Measurements from ENCODE around the gene B9D1. TPM values are rescaled to one million over a fixed set of nuclear protein-coding genes. Genes with fewer than 3 reads are reported as not detected.

B9D1 gene
- total RNA-seq, 1 donor from 2014 or later = 49.1 TPM

DNA sequence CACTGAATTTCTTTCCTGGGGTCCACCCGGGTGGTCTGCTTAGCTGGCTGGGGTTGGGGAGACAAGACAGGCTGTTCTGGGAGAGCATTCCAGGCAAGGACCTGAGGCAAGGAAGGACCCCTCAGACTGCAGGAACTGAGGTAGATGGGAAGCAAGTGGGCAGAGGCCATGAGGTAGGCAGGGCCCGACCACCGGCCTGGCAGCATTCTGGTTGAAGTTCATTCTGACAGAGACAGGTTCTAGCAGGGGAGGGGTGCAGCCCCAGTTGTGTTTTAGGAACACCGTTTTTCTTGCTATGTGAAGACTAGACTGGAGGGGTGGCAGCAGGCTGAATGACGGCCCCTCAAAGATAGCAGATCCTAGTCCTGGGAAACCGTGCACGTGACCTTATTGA lies 17.5 kb downstream of the B9D1 start:
- TF ChIP-seq CTCF (IDR thresholded peaks at IDR 0.05) = no peak
- Histone ChIP-seq H3K27ac (peak overlapping the region; percentile 94 to 95), H3K4me1 (peaks cover 18 to 23% of the 10 kb centered on the region in 2 donors)

DNA sequence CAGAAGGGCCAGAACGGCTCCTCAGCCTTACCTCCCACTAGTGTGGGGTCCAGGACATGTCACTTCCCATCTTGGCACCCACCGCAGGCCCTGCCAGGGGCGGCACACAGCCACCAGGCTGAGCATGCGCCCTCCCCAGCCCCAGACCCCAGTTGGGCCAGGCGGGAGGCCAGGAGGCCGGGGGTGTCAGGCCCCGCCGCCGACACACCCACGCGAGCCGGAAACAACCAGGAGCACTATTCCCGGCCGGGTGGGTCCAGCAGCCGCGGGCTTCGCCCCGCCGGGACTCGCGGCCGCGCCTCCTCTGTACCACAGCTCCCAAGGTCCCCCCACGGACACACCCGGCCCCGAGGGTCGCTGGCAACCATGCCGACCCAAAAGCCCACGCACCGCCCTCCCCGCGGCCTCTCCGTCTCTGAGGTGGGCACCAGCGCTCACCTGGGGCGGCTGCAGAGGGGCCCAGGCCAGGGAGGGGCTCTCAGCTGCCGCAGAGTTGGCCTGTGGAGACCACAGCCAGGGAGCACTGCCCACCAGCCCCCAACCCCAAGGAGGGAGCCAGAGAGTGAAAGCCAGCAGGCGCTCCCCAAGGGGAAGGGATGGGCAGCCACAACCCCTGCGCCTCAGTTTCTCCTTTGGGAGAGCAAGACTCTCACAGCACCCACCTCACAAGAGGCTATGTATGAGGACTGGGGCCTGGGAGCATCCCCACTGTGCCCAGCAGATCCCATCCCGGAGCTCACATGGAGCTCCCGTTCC lies 18.0 kb downstream of the B9D1 start:
- DNase-seq (ENCODE audit: low spot score in 2 of 2) = peak in 1 of 2 donors; percentile 5
- Histone ChIP-seq H3K36me3 (no peaks in the 10 kb centered on the region), H3K9me3 (no peaks in the 10 kb centered on the region), H3K27me3 (no peaks in the 10 kb centered on the region), H3K27ac (peak overlapping the region; percentile 1 to 95), H3K4me1 (peaks cover 18 to 23% of the 10 kb centered on the region in 2 donors), H3K4me3 (no peak overlapping the region)
- no peak for TF ChIP-seq CTCF (IDR thresholded peaks at IDR 0.05)
- intact Hi-C loops (cut with DNase I) = no loop called here

More for the DNA sequence above, 17.5 kb downstream of the B9D1 start:
- H3K36me3 ChIP-seq = no peaks in the 10 kb centered on the region
- no peaks in the 10 kb centered on the region for H3K9me3 ChIP-seq
- intact Hi-C loops (cut with DNase I) = no loop called here
- no peak overlapping the region for H3K4me3 ChIP-seq
- no peaks in the 10 kb centered on the region for H3K27me3 ChIP-seq
- DNase-seq (ENCODE audit: low spot score in 2 of 2) = no peak

DNA sequence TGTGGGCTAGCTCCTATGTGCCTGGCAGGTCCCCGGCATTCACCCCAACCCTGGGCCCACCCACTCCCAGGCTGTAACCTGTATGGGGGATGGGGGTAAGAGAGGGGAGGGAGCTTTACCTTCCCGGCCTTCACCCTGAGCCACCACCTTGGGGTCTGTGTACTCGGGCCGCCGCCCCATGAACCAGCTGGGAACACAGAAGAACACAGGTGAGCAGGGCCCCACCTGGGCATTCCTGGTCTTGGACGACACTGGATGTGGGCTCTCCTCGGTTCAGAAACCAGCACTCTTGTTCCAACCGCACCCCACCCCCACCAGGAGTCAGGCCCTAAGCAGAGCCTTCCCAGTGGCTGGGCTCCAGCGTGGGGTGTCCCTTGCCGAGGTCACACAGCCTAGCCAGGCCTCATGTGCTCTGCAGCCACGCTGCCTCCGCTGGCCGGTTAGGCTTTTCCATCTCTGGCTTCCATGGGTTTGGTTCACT lies 18.8 kb downstream of the B9D1 start:
- no peak for TF ChIP-seq CTCF (IDR thresholded peaks at IDR 0.05)

GRCh38 chr17:19343256-19343630 lies 19.3 kb downstream of the B9D1 start:
- intact Hi-C loops (cut with DNase I) = no loop called here
- no peak for DNase-seq (ENCODE audit: low spot score in 2 of 2)
- no peak for TF ChIP-seq CTCF (IDR thresholded peaks at IDR 0.05)
- peaks cover 18 to 23% of the 10 kb centered on the region in 2 donors for H3K4me1 ChIP-seq
- H3K9me3 ChIP-seq = no peaks in the 10 kb centered on the region
- H3K36me3 ChIP-seq = no peaks in the 10 kb centered on the region
- H3K27ac ChIP-seq = no peak overlapping the region
- H3K27me3 ChIP-seq = no peaks in the 10 kb centered on the region
- H3K4me3 ChIP-seq = no peak overlapping the region

More for the DNA sequence above, 18.8 kb downstream of the B9D1 start:
- Histone ChIP-seq H3K9me3 (no peaks in the 10 kb centered on the region), H3K27ac (no peak overlapping the region), H3K4me1 (peaks cover 18 to 23% of the 10 kb centered on the region in 2 donors), H3K36me3 (no peaks in the 10 kb centered on the region), H3K27me3 (no peaks in the 10 kb centered on the region), H3K4me3 (no peak overlapping the region)
- peak in 1 of 2 donors; percentile 5 for DNase-seq (ENCODE audit: low spot score in 2 of 2)
- intact Hi-C loops (cut with DNase I) = no loop called here

DNA sequence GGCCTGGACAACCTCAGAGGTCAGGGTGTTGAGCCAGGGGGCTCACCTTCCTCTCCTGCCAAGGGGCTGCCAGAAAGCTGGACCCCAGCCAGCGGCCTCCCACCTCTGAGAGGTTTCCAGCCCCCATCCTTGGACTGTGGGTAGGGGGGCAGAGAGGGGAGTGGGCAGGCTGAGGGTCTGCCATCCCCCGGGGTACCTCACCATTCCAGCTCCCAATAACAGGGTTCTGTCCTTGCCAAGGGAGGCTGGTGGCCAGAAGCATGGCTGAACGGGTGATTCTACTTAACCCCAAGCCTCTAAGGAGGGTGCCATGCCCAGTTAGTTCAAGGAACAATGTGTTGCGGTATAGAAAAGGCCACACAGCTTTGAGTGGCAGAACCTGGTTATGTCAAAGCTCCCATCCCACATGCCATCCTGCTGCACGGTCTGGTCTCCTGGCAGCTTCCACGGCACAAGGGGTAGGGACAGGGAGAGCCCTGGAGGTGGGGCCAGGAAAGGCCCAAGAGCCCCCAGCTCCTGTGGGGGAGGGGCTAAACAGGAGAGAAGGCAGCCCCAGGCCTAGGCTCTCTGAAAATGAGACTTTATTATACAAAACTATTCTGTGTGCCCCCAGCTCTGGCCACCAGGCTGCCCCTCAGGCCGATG lies 19.8 kb downstream of the B9D1 start:
- Histone ChIP-seq H3K27me3 (no peaks in the 10 kb centered on the region), H3K9me3 (no peaks in the 10 kb centered on the region), H3K4me3 (no peak overlapping the region), H3K4me1 (peaks cover 18 to 23% of the 10 kb centered on the region in 2 donors), H3K27ac (no peak overlapping the region), H3K36me3 (no peaks in the 10 kb centered on the region)
- TF ChIP-seq CTCF (IDR thresholded peaks at IDR 0.05) = no peak
- peak in 1 of 2 donors; percentile 4 for DNase-seq (ENCODE audit: low spot score in 2 of 2)
- intact Hi-C loops (cut with DNase I) = no loop called here

Data from ascending aorta (tissue), 2 donors.